Prostate gland (tissue), 2 donors: ENCODE measurements around the gene APBA2. TPM values are rescaled to one million over a fixed set of nuclear protein-coding genes. Genes with fewer than 3 reads are reported as not detected.

Experiments
- DNase-seq: peaks from one replicate; pipeline ENCODE4 v3.0.0-alpha.2; 2019; ENCODE audit warnings: low spot score
- H3K27ac ChIP-seq, 2 donors: fragments of 200-600 bp; sonication (generic); 2 replicates each; pipeline ENCODE4 v1.5.1; 2017 to 2019
- H3K27me3 ChIP-seq: fragments of 200-600 bp; sonication (generic); replicated peaks from 2 replicates; pipeline ENCODE4 v1.5.1; 2019; ENCODE audit not compliant: insufficient read depth
- H3K36me3 ChIP-seq, 2 donors: fragments of 200-600 bp; sonication (generic); 1 replicate in 1 of 2; 2 replicates in 1 of 2; pipeline versions ENCODE4 v1.5.1 to v1.8.1; 2017 to 2019
- H3K4me1 ChIP-seq: fragments of 200-600 bp; sonication (generic); replicated peaks from 2 replicates; pipeline ENCODE4 v1.5.1; 2019
- H3K4me3 ChIP-seq, 2 donors: fragments of 200-600 bp; sonication (generic); 2 replicates each; pipeline ENCODE4 v1.5.1; 2017 to 2019
- H3K9me3 ChIP-seq: fragments of 200-600 bp; sonication (generic); 2 replicates; pipeline ENCODE4 v1.5.1; 2017
- POLR2A ChIP-seq: fragments of 450-650 bp; IDR thresholded peaks from one replicate; pipeline ENCODE4 v1.6.1; 2016; ENCODE audit warnings: antibody characterized with exemption, mild to moderate bottlenecking
- POLR2AphosphoS5 ChIP-seq: sonication (generic); formaldehyde crosslinking; IDR thresholded peaks from one replicate; pipeline ENCODE4 v1.6.1; 2017; ENCODE audit warnings: antibody characterized with exemption
- WGBS: methylation state at CpG from one replicate; pipeline ENCODE4 v1.1.5; 2018; 5-methylcytosine and 5-hydroxymethylcytosine counted together
- intact Hi-C: fragments of 100-400 bp; cut with DNase I; formaldehyde crosslinking; loops from one replicate; pipeline ENCODE4 v1.14.2; 2022
- total RNA-seq, 2 donors: library from RNA; depleted of rRNA; stranded (reverse); fragments of >200 nt; gene quantifications; one replicate each; pipeline ENCODE4 v1.1.0, GENCODE V29; 2016
- TF ChIP-seq, protein P1 (sequence below), 4 experiments: fragments of 200-600 bp in 2 of 4; fragments of 450-650 bp in 2 of 4; sonication (generic) in 2 of 4; IDR thresholded peaks; 1 replicate in 3 of 4; 2 replicates in 1 of 4; pipeline ENCODE4 v1.5.1; 2016 to 2019; ENCODE audit warnings: antibody characterized with exemption in 4 of 4, mild to moderate bottlenecking in 2 of 4, moderate library complexity in 2 of 4

Gene APBA2
- total RNA-seq, 2 donors from 2014 or later = 2.6 to 25.3 TPM

DNA sequence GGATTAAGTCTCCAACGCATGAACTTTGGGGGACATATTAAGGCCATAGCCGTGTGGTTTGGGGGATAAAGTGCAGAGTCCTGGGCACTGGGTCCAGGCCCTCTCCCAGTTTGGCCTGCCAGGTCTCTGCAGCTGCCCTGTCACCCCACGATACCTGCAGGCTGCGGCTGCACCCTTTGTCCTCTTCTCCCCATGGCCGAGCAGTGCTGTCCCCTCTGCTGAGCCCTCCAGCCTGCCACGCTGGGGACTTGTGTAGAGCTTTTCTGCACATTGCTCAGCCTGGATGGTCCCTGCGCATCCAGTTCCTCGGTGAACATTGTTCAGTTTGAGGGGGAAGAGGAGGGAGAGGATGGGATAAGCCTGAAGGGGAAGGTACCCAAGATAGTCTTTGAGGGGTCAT is 167.2 kb downstream of the APBA2 start:
- Histone ChIP-seq H3K4me3 (no peak overlapping the region), H3K4me1 (no peaks in the 10 kb centered on the region), H3K9me3 (no peaks in the 10 kb centered on the region), H3K27ac (no peak overlapping the region), H3K36me3 (no peaks in the 10 kb centered on the region), H3K27me3 (no peaks in the 10 kb centered on the region)
- no peak for DNase-seq
- WGBS = 95% methylated on average over 8 of the region's 8 CpGs
- TF ChIP-seq POLR2A (no peak), POLR2AphosphoS5 (no peak)
- TF ChIP-seq, protein P1, sequence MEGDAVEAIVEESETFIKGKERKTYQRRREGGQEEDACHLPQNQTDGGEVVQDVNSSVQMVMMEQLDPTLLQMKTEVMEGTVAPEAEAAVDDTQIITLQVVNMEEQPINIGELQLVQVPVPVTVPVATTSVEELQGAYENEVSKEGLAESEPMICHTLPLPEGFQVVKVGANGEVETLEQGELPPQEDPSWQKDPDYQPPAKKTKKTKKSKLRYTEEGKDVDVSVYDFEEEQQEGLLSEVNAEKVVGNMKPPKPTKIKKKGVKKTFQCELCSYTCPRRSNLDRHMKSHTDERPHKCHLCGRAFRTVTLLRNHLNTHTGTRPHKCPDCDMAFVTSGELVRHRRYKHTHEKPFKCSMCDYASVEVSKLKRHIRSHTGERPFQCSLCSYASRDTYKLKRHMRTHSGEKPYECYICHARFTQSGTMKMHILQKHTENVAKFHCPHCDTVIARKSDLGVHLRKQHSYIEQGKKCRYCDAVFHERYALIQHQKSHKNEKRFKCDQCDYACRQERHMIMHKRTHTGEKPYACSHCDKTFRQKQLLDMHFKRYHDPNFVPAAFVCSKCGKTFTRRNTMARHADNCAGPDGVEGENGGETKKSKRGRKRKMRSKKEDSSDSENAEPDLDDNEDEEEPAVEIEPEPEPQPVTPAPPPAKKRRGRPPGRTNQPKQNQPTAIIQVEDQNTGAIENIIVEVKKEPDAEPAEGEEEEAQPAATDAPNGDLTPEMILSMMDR (IDR thresholded peaks at IDR 0.05) = no peak
- intact Hi-C loops = no loop called here

DNA sequence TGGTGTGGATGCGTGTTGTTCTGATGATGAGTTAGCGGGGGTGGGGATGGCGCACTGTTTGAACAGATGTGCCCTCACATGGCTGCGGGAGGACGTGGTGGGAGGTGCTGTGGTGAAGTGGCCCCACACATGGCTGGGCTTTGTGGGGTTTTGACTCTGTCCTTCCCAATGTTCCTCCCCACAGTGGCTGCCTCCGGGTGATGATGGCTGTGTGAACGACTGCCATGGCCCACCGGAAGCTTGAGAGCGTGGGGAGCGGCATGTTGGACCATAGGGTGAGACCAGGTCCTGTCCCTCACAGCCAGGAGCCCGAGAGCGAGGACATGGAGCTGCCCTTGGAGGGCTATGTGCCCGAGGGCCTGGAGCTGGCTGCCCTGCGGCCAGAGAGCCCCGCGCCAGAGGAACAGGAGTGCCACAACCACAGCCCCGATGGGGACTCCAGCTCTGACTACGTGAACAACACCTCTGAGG is 167.9 kb downstream of the APBA2 start:
- DNase-seq = no peak
- Histone ChIP-seq H3K27ac (no peak overlapping the region), H3K27me3 (no peaks in the 10 kb centered on the region), H3K9me3 (no peaks in the 10 kb centered on the region), H3K4me3 (no peak overlapping the region), H3K36me3 (no peaks in the 10 kb centered on the region), H3K4me1 (no peaks in the 10 kb centered on the region)
- TF ChIP-seq, protein P1 (IDR thresholded peaks at IDR 0.05) = no peak
- TF ChIP-seq POLR2AphosphoS5 = no peak
- no peak for TF ChIP-seq POLR2A
- 93% methylated on average over 18 of the region's 18 CpGs for WGBS
- intact Hi-C loops = no loop called here

DNA sequence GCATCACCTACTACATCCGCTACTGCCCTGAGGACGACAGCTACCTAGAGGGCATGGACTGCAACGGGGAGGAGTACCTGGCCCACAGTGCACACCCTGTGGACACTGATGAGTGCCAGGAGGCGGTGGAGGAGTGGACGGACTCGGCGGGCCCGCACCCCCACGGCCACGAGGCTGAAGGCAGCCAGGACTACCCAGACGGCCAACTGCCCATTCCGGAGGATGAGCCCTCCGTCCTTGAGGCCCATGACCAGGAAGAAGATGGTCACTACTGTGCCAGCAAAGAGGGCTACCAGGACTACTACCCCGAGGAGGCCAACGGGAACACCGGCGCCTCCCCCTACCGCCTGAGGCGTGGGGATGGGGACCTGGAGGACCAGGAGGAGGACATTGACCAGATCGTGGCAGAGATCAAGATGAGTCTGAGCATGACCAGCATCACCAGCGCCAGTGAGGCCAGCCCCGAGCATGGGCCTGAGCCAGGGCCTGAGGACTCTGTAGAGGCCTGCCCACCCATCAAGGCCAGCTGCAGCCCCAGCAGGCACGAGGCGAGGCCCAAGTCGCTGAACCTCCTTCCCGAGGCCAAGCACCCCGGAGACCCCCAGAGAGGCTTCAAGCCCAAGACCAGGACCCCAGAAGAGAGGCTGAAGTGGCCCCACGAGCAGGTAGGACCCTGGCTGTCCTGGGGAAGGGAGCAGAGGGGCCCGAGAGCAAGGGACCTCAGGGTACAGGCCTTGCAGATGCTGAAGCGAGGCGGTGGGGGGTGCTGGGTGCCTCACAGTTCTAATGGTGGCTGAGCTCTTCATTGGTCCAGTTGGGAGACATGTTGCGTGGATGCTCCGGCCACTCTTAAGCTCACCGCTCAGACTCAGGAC is 168.6 kb downstream of the APBA2 start:
- Histone ChIP-seq H3K4me3 (no peak overlapping the region), H3K4me1 (no peaks in the 10 kb centered on the region), H3K36me3 (no peaks in the 10 kb centered on the region), H3K27ac (no peak overlapping the region), H3K9me3 (no peaks in the 10 kb centered on the region), H3K27me3 (no peaks in the 10 kb centered on the region)
- intact Hi-C loops = no loop called here
- WGBS = 92% methylated on average over 33 of the region's 34 CpGs
- TF ChIP-seq POLR2AphosphoS5 = no peak
- TF ChIP-seq, protein P1 (IDR thresholded peaks at IDR 0.05) = no peak
- TF ChIP-seq POLR2A = no peak
- DNase-seq = no peak

DNA sequence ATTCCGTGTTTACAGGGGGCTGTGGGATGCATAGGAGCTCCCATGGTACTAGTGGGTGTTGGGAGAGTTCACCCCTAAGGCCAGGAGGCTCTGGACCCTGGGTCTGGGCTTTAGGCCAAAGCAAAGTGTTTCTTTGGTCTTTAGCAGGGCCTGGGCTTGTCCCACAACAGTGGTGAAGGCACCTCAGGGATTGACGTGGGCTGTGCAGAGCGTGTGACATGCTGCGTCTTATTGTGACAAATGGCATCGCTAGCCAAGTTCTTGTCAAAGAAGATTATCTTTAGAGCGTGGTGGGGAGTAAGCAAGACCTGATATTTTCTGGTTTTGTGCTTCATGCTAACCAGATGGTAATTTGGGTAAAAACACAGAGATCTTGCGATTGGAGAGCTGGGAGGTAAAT is 170.1 kb downstream of the APBA2 start:
- H3K27me3 ChIP-seq = no peaks in the 10 kb centered on the region

More for the DNA sequence above, 170.1 kb downstream of the APBA2 start:
- no peak overlapping the region for H3K4me3 ChIP-seq
- no peaks in the 10 kb centered on the region for H3K36me3 ChIP-seq
- no peak for TF ChIP-seq POLR2AphosphoS5
- TF ChIP-seq, protein P1 (IDR thresholded peaks at IDR 0.05) = no peak
- TF ChIP-seq POLR2A = no peak
- H3K9me3 ChIP-seq = no peaks in the 10 kb centered on the region
- intact Hi-C loops = no loop called here
- H3K27ac ChIP-seq = no peak overlapping the region
- 74% methylated on average over 7 of the region's 7 CpGs for WGBS
- H3K4me1 ChIP-seq = no peaks in the 10 kb centered on the region
- no peak for DNase-seq
